ENCODE measurements around the gene SLC52A1.

The SLC52A1 gene

GRCh38 chr17:4986951-4987766, 48.1 kb downstream of the SLC52A1 start, which contains the start of gene CAMTA2:
Gene CAMTA2 (minus strand): TSS chr17:4987675. CDS start chr17:4986222, 1,453 bp downstream.
- peak; percentile 69 to 88 (median 84) for DNase-seq

GRCh38 chr17:4986403-4986802, 48.8 kb downstream of the SLC52A1 start:
- DNase-seq, result no peak

Measured in T-helper 2 cell (primary cell).